Measurements from ENCODE around the gene AOPEP.

- TF ChIP-seq CTCF (IDR thresholded peaks at IDR 0.05) (no peak), TCF7L2 (IDR thresholded peaks at IDR 0.05; ENCODE audit: low read depth, low read length) (no peak), POLR2AphosphoS5 (IDR thresholded peaks at IDR 0.05; ENCODE audit: low read depth, low read length) (no peak), REST (IDR thresholded peaks at IDR 0.05; ENCODE audit: insufficient read depth in 1 of 2, low read depth in 2 of 2, low read length in 1 of 2) (no peak), SIN3A (IDR thresholded peaks at IDR 0.05; ENCODE audit: borderline replicate concordance, insufficient read depth, low read depth, low read length) (no peak)
Measured at GRCh38 chr9:95077766-95078370, 351.4 kb downstream of the AOPEP start.

All from Panc1 (cell line).